H1 (cell line): ENCODE data around the gene LRRC43. TPM values are rescaled to one million over a fixed set of nuclear protein-coding genes. Genes with fewer than 3 reads are reported as not detected.

Source experiments
- CTCF ChIA-PET: fragments of 300-600 bp; sonication (Branson Sonifier 250); formaldehyde crosslinking; loops from one replicate; lab custom pipeline; 2021; ENCODE audit not compliant: partially characterized antibody; lab: Charles Lee
- POLR2A ChIA-PET: fragments of 300-600 bp; sonication (Branson Sonifier 250); formaldehyde crosslinking; loops from one replicate; lab custom pipeline; 2021; ENCODE audit warnings: inconsistent platforms; ENCODE audit not compliant: partially characterized antibody; lab: Charles Lee
- DNase-seq, 2 experiments: peaks; one replicate each; pipeline versions ENCODE4 v3.0.0 to v3.0.0-alpha.2; 2010 to 2022; ENCODE audit warnings: low spot score in 2 of 2, low read depth in 1 of 2, mixed read lengths in 1 of 2
- FAIRE-seq: peaks from 2 replicates; lab custom pipeline; 2011; peaks lifted over from hg19 to GRCh38; lab: Jason Lieb, UNC
- H2AFZ ChIP-seq: 2 replicates; pipeline ENCODE4 v1.8.1; 2012; ENCODE audit warnings: low read length, inconsistent platforms
- H2AK5ac ChIP-seq: 2 replicates; pipeline ENCODE4 v1.6.1; 2013; ENCODE audit warnings: low read depth, low read length
- H2BK120ac ChIP-seq: replicated peaks from 2 replicates; pipeline ENCODE3; 2013; ENCODE audit warnings: low read depth, low read length, inconsistent platforms
- H2BK12ac ChIP-seq: 2 replicates; pipeline ENCODE4 v1.6.1; 2013; ENCODE audit warnings: low read depth, low read length
- H2BK15ac ChIP-seq: 2 replicates; pipeline ENCODE4 v1.6.1; 2013; ENCODE audit warnings: low read length
- H2BK20ac ChIP-seq: 2 replicates; pipeline ENCODE4 v1.6.1; 2013; ENCODE audit warnings: low read length
- H2BK5ac ChIP-seq: 2 replicates; pipeline ENCODE4 v1.6.1; 2013; ENCODE audit warnings: low read depth, low read length
- H3K14ac ChIP-seq: 2 replicates; pipeline ENCODE4 v1.6.1; 2013; ENCODE audit warnings: inconsistent platforms; ENCODE audit not compliant: insufficient read length
- H3K18ac ChIP-seq: 2 replicates; pipeline ENCODE4 v1.6.1; 2013; ENCODE audit warnings: low read length; ENCODE audit errors: extremely low read depth
- H3K23ac ChIP-seq: 2 replicates; pipeline ENCODE4 v1.6.1; 2013; ENCODE audit warnings: inconsistent platforms; ENCODE audit not compliant: insufficient read length
- H3K23me2 ChIP-seq: 2 replicates; pipeline ENCODE4 v1.6.1; 2013; ENCODE audit warnings: low read depth, low read length
- H3K27ac ChIP-seq: 2 replicates; pipeline ENCODE4 v1.6.1; 2011; ENCODE audit warnings: low read depth, low read length, inconsistent platforms
- H3K27me3 ChIP-seq, 4 experiments: replicated peaks in 1 of 4; 1 replicate in 1 of 4; 2 replicates in 3 of 4; pipeline versions ENCODE4 v1.6.1 to v1.8.1; 2011 to 2013; ENCODE audit warnings: low read length in 3 of 4, mild to moderate bottlenecking in 3 of 4, inconsistent platforms in 2 of 4, mixed read lengths in 2 of 4, moderate library complexity in 1 of 4; ENCODE audit not compliant: control insufficient read depth in 3 of 4, insufficient read depth in 3 of 4; ENCODE audit errors: extremely low read depth in 1 of 4
- H3K36me3 ChIP-seq, 4 experiments: 2 replicates each; pipeline versions ENCODE4 v1.6.1 to v1.8.1; 2011 to 2013; ENCODE audit warnings: mild to moderate bottlenecking in 4 of 4, low read length in 3 of 4, moderate library complexity in 2 of 4, control low read depth in 1 of 4, inconsistent platforms in 1 of 4; ENCODE audit not compliant: insufficient read depth in 4 of 4, control insufficient read depth in 2 of 4
- H3K4ac ChIP-seq: replicated peaks from 2 replicates; pipeline ENCODE3; 2013; ENCODE audit warnings: low read length, low read depth, mixed read lengths, inconsistent platforms; ENCODE audit not compliant: insufficient read length
- H3K4me1 ChIP-seq, 4 experiments: replicated peaks in 1 of 4; 1 replicate in 1 of 4; 2 replicates in 3 of 4; pipeline versions ENCODE4 v1.6.1 to v1.8.1; 2011 to 2013; ENCODE audit warnings: low read length in 3 of 4, inconsistent platforms in 2 of 4, mixed read lengths in 1 of 4; ENCODE audit not compliant: insufficient read depth in 4 of 4, control insufficient read depth in 3 of 4
- H3K4me2 ChIP-seq, 2 experiments: 2 replicates each; pipeline versions ENCODE4 v1.6.1 to v1.8.1; 2011 to 2013; ENCODE audit warnings: low read depth in 2 of 2, low read length in 2 of 2, control low read depth in 1 of 2, inconsistent platforms in 1 of 2, mild to moderate bottlenecking in 1 of 2; ENCODE audit not compliant: insufficient read depth in 1 of 2
- H3K4me3 ChIP-seq, 4 experiments: fragments of 200-600, 300-600 bp in 1 of 4; sonication (generic), shearing (Covaris generic), sonication (Bioruptor Twin) in 1 of 4; 2 replicates each; pipeline versions ENCODE4 v1.5.1 to v1.8.1; 2011 to 2016; ENCODE audit warnings: low read length in 4 of 4, low read depth in 3 of 4, control low read depth in 2 of 4, inconsistent platforms in 2 of 4, mild to moderate bottlenecking in 2 of 4, mixed read lengths in 1 of 4, moderate library complexity in 1 of 4; ENCODE audit not compliant: insufficient read depth in 2 of 4; ENCODE audit errors: extremely low read depth in 1 of 4
- H3K56ac ChIP-seq: replicated peaks from 2 replicates; pipeline ENCODE3; 2013; ENCODE audit warnings: low read depth, mild to moderate bottlenecking, mixed read lengths, low read length, inconsistent platforms; ENCODE audit not compliant: insufficient read length
- H3K79me1 ChIP-seq: 2 replicates; pipeline ENCODE4 v1.6.1; 2013; ENCODE audit warnings: low read depth, low read length, control low read depth
- H3K79me2 ChIP-seq, 2 experiments: 2 replicates each; pipeline versions ENCODE4 v1.6.1 to v1.8.1; 2012 to 2013; ENCODE audit warnings: low read length in 2 of 2, mild to moderate bottlenecking in 2 of 2, inconsistent platforms in 1 of 2; ENCODE audit not compliant: insufficient read depth in 2 of 2, control insufficient read depth in 1 of 2
- H3K9ac ChIP-seq, 4 experiments: replicated peaks in 1 of 4; 1 replicate in 1 of 4; 2 replicates in 3 of 4; pipeline versions ENCODE4 v1.6.1 to v1.8.1; 2011 to 2013; ENCODE audit warnings: low read depth in 3 of 4, low read length in 3 of 4, control low read depth in 2 of 4, mild to moderate bottlenecking in 2 of 4, moderate library complexity in 2 of 4, inconsistent platforms in 1 of 4; ENCODE audit errors: extremely low read depth in 1 of 4
- H3K9me3 ChIP-seq, 2 experiments: 2 replicates each; pipeline versions ENCODE4 v1.6.1 to v1.8.1; 2012 to 2013; ENCODE audit warnings: mild to moderate bottlenecking in 2 of 2, moderate library complexity in 2 of 2, control low read depth in 1 of 2, inconsistent platforms in 1 of 2, low read depth in 1 of 2, low read length in 1 of 2, mixed read lengths in 1 of 2; ENCODE audit not compliant: insufficient read depth in 2 of 2
- H4K20me1 ChIP-seq, 2 experiments: replicated peaks in 1 of 2; 2 replicates each; pipeline versions ENCODE3 to v1.8.1; 2011 to 2013; ENCODE audit warnings: inconsistent platforms in 2 of 2, low read length in 2 of 2, mild to moderate bottlenecking in 1 of 2; ENCODE audit not compliant: insufficient read depth in 2 of 2, control insufficient read depth in 1 of 2
- H4K5ac ChIP-seq: 2 replicates; pipeline ENCODE4 v1.6.1; 2013; ENCODE audit warnings: low read length, low read depth, mixed read lengths, inconsistent platforms; ENCODE audit not compliant: insufficient read length
- H4K8ac ChIP-seq: 2 replicates; pipeline ENCODE4 v1.8.0; 2013; ENCODE audit warnings: mild to moderate bottlenecking, moderate library complexity, low read length, inconsistent platforms; ENCODE audit not compliant: insufficient read depth; ENCODE audit errors: extremely low read depth
- H4K91ac ChIP-seq: replicated peaks from 2 replicates; pipeline ENCODE3; 2013; ENCODE audit warnings: low read length, mixed read lengths, inconsistent platforms; ENCODE audit not compliant: insufficient read length
- BCL11A ChIP-seq, 2 experiments: IDR thresholded peaks; one replicate each; pipeline ENCODE4 v1.6.1; 2011; ENCODE audit warnings: low read depth in 2 of 2, low read length in 2 of 2, mild to moderate bottlenecking in 2 of 2
- BRCA1 ChIP-seq: IDR thresholded peaks from 2 replicates; pipeline ENCODE4 v1.6.1; 2012; ENCODE audit warnings: low read depth, low read length, improper control_type of control experiment
- CBX8 ChIP-seq: fragments of 300-800, 300-1000 bp; sonication (generic); IDR thresholded peaks from 2 replicates; pipeline ENCODE4 v1.7.1; 2016; ENCODE audit warnings: low read depth, low read length, borderline replicate concordance
- CTCF ChIP-seq, 3 experiments: IDR thresholded peaks; 1 replicate in 2 of 3; 2 replicates in 1 of 3; pipeline versions ENCODE4 v1.5.1 to v1.6.1; 2011; ENCODE audit warnings: low read length in 3 of 3, mild to moderate bottlenecking in 3 of 3, inconsistent platforms in 2 of 3, low read depth in 1 of 3, moderate library complexity in 1 of 3; ENCODE audit not compliant: insufficient read depth in 1 of 3; ENCODE audit errors: control extremely low read depth in 1 of 3
- RNF2 ChIP-seq: fragments of 200-900, 300-1000 bp; sonication (generic); IDR thresholded peaks from 2 replicates; pipeline ENCODE4 v1.7.1; 2016; ENCODE audit warnings: borderline replicate concordance, low read depth, mild to moderate bottlenecking, antibody characterized with exemption, low read length; ENCODE audit not compliant: poor library complexity, severe bottlenecking; ENCODE audit errors: missing control alignments
- ZNF274 ChIP-seq: IDR thresholded peaks from 2 replicates; pipeline ENCODE4 v1.7.0; 2012; ENCODE audit warnings: low read length, borderline replicate concordance; ENCODE audit errors: extremely low read depth
- WGBS, 2 experiments: shearing (Covaris generic) in 1 of 2; methylation state at CpG; one replicate each; pipeline versions ENCODE4 v1.1.6 to v1.1.7; 2013 to 2015; ENCODE audit warnings: low lambda C conversion rate in 2 of 2, mixed read lengths in 2 of 2, inconsistent platforms in 1 of 2, low coverage in 1 of 2, missing lambda C conversion rate in 1 of 2; ENCODE audit not compliant: insufficient replicate concordance in 2 of 2, insufficient coverage in 1 of 2, insufficient read length in 1 of 2; ENCODE audit errors: extremely low coverage in 1 of 2, missing lambda C conversion rate in 1 of 2; 5-methylcytosine and 5-hydroxymethylcytosine counted together
- polyA plus RNA-seq, 7 experiments: library from polyadenylated mRNA; depleted of rRNA in 3 of 7; stranded (reverse) in 5 of 7; unstranded in 2 of 7; fragments of >200 nt in 5 of 7; fragments of 200-250 nt in 2 of 7; gene quantifications; 1 replicate in 5 of 7; 2 replicates in 1 of 7; 4 replicates in 1 of 7; pipeline versions ENCODE4 v1.2.1 to v1.2.3, GENCODE V29; 2011 to 2013; ENCODE audit warnings: missing spikeins in 2 of 7, mixed read lengths in 2 of 7
- total RNA-seq: library from RNA; stranded (reverse); fragmentation: NEBNext Ultra II Directional; extraction: Animal tissue kit (Norgen Biotek cat#: 25700); gene quantifications from 2 replicates; pipeline ENCODE4 v1.2.1, GENCODE V29; 2021

Gene LRRC43
- total and polyA plus RNA-seq, 2 of the 8 experiments (the other 6 are each of a cell fraction or from before 2014, with no cell fraction given), result 0.35 to 0.44 TPM

- H2BK120ac ChIP-seq, result no peak overlapping the region
- no peak overlapping the region for H3K14ac ChIP-seq
- no peak for FAIRE-seq
- H3K4me3 ChIP-seq, result no peak overlapping the region
- peaks cover 12 to 19% of the 10 kb centered on the region in 2 experiments for H4K20me1 ChIP-seq
- no peak overlapping the region for H2BK20ac ChIP-seq
- H2BK15ac ChIP-seq, result no peak overlapping the region
- no peak overlapping the region for H4K91ac ChIP-seq
- no peak overlapping the region for H3K56ac ChIP-seq
- H4K8ac ChIP-seq, result peak overlapping the region; percentile 8; the same call in 1 of the 2 replicates
- H3K9me3 ChIP-seq, result no peaks in the 10 kb centered on the region
- H3K79me1 ChIP-seq, result no peaks in the 10 kb centered on the region
- no peak overlapping the region for H3K9ac ChIP-seq
- no peak for DNase-seq
- POLR2A ChIA-PET, result interaction anchor here (0.6 to 17.6 kb wide), 2 partner anchors 13 to 840 kb away, joined by 3 to 230 read pairs; partner anchors contain the start of gene DIABLO
- H2BK12ac ChIP-seq, result no peak overlapping the region
- CTCF ChIA-PET, result interaction anchor here (4.1 kb wide), 1 partner anchor 9 kb away, joined by 15 read pairs; no protein-coding TSS in a partner anchor
- H4K5ac ChIP-seq, result no peak overlapping the region
- no peak overlapping the region for H3K4ac ChIP-seq
- peaks cover 12 to 53% (median 31%) of the 10 kb centered on the region in 4 experiments for H3K36me3 ChIP-seq
- H3K27ac ChIP-seq, result no peak overlapping the region
- no peak overlapping the region for H2AFZ ChIP-seq
- peaks cover 0 to 10% (median 3%) of the 10 kb centered on the region in 4 experiments; a peak in 5 of 7 replicates for H3K4me1 ChIP-seq
- no peak overlapping the region for H3K18ac ChIP-seq
- peaks cover 9% of the 10 kb centered on the region; the same call in 1 of the 2 replicates for H3K23me2 ChIP-seq
- 89% methylated on average over 8 of the region's 8 CpGs; no CpG with 5 or more reads in 1 of the 2 experiments for WGBS, 2 experiments
- peaks cover 9 to 39% (median 26%) of the 10 kb centered on the region in 4 experiments; a peak in 6 of 7 replicates for H3K27me3 ChIP-seq
- H3K4me2 ChIP-seq, result no peak overlapping the region
- no peak overlapping the region for H3K23ac ChIP-seq
- H2AK5ac ChIP-seq, result no peak overlapping the region
- no peaks in the 10 kb centered on the region for H3K79me2 ChIP-seq
- no peak overlapping the region for H2BK5ac ChIP-seq
- TF ChIP-seq BCL11A (IDR thresholded peaks at IDR 0.05; ENCODE audit: low read depth in 2 of 2, low read length in 2 of 2) (no peak), CBX8 (no peak), ZNF274 (no peak), BRCA1 (no peak), CTCF (IDR thresholded peaks at IDR 0.05; ENCODE audit: control extremely low read depth in 1 of 3, insufficient read depth in 1 of 3, low read depth in 1 of 3, low read length in 3 of 3) (no peak), RNF2 (no peak)
Observed at GRCh38 chr12:122207391-122207790, 24.5 kb downstream of the LRRC43 start.
